HG02763 (cell line): ENCODE results near the gene TMEM131L.
"Not testable (repeated sequence)": the region's sequence is repeated elsewhere in the genome, so short reads cannot be mapped to it uniquely, and the experiment has no call there.

ENCODE experiments used
- ATAC-seq: cut with Tn5 transposase; IDR thresholded peaks from one replicate; pipeline ENCODE4 v1.9.1; 2021; ENCODE audit warnings: mild to moderate bottlenecking, moderate library complexity; ENCODE audit not compliant: unreplicated experiment

TMEM131L gene

GRCh38 chr4:153643406-153644383, 177.5 kb downstream of the TMEM131L start:
- peak; percentile 72 for ATAC-seq

GRCh38 chr4:153645183-153645582, 179.0 kb downstream of the TMEM131L start:
- ATAC-seq, result no peak

- ATAC-seq, result no peak
These were observed 180.1 kb downstream of the TMEM131L start for GRCh38 chr4:153646261-153646660.

GRCh38 chr4:153646978-153647377, 180.8 kb downstream of the TMEM131L start:
- ATAC-seq, result no peak

GRCh38 chr4:153647975-153648374, 181.8 kb downstream of the TMEM131L start:
- no peak for ATAC-seq

- no peak for ATAC-seq
These were observed 183.4 kb downstream of the TMEM131L start for GRCh38 chr4:153649572-153649991.

GRCh38 chr4:153651116-153651515, 185.0 kb downstream of the TMEM131L start:
- ATAC-seq, result no peak

- ATAC-seq, result no peak
These were observed 185.4 kb downstream of the TMEM131L start for GRCh38 chr4:153651587-153651986.

GRCh38 chr4:153652051-153652784, 186.1 kb downstream of the TMEM131L start:
- ATAC-seq, result no peak

- ATAC-seq, result no peak
These were observed 188.9 kb downstream of the TMEM131L start for GRCh38 chr4:153655002-153655541.

- ATAC-seq, result no peak
These were observed 189.8 kb downstream of the TMEM131L start for GRCh38 chr4:153655928-153656327.

- no peak for ATAC-seq
These were observed 195.2 kb downstream of the TMEM131L start for GRCh38 chr4:153661215-153661822.

GRCh38 chr4:153661908-153662307, 195.7 kb downstream of the TMEM131L start:
- ATAC-seq, result no peak

- no peak for ATAC-seq
These were observed 197.5 kb downstream of the TMEM131L start for GRCh38 chr4:153663667-153664066.

GRCh38 chr4:153666505-153666904, 200.3 kb downstream of the TMEM131L start:
- ATAC-seq, result not testable (repeated sequence)

GRCh38 chr4:153668647-153669046, 202.5 kb downstream of the TMEM131L start:
- no peak for ATAC-seq

GRCh38 chr4:153669838-153670237, 203.7 kb downstream of the TMEM131L start:
- ATAC-seq, result no peak

- ATAC-seq, result no peak
These were observed 210.3 kb downstream of the TMEM131L start for GRCh38 chr4:153676486-153676885.

- no peak for ATAC-seq
These were observed 210.8 kb downstream of the TMEM131L start for GRCh38 chr4:153676984-153677383.

GRCh38 chr4:153679486-153679885, 213.3 kb downstream of the TMEM131L start:
- no peak for ATAC-seq

- ATAC-seq, result no peak
These were observed 217.6 kb downstream of the TMEM131L start for GRCh38 chr4:153683763-153684181.
